Hindlimb muscle (tissue), 1 donor: ENCODE measurements around the gene RPL35A. TPM values are rescaled to one million over a fixed set of nuclear protein-coding genes. Genes with fewer than 3 reads are reported as not detected.
"Not testable (repeated sequence)": the region's sequence is repeated elsewhere in the genome, so short reads cannot be mapped to it uniquely, and the experiment has no call there.

Experiments
- DNase-seq: peaks from one replicate; pipeline ENCODE4 v3.0.0-alpha.2; 2013
- polyA plus RNA-seq: library from polyadenylated mRNA; unstranded; fragments of 120-200 nt; gene quantifications from one replicate; pipeline ENCODE4 v1.2.1, GENCODE V29; 2013; ENCODE audit not compliant: insufficient read length

The RPL35A gene
- polyA plus RNA-seq, 1 donor = 1,737 TPM

- DNase-seq = no peak
These were observed 2.5 kb downstream of the RPL35A start for GRCh38 chr3:197952440-197952839.

- no peak for DNase-seq
These were observed 3.3 kb downstream of the RPL35A start for GRCh38 chr3:197953325-197953724.

- DNase-seq = no peak
These were observed 3.9 kb downstream of the RPL35A start for GRCh38 chr3:197953881-197954280.

GRCh38 chr3:197955892-197956477 is 6.0 kb downstream of the RPL35A start:
- DNase-seq = no peak

GRCh38 chr3:197956626-197956988 is 6.6 kb downstream of the RPL35A start:
- no peak for DNase-seq

GRCh38 chr3:197957790-197958133 is 7.8 kb downstream of the RPL35A start:
- no peak for DNase-seq

GRCh38 chr3:197958346-197958745 is 8.4 kb downstream of the RPL35A start:
- DNase-seq = no peak

GRCh38 chr3:197958848-197959247 is 8.9 kb downstream of the RPL35A start:
- not testable (repeated sequence) for DNase-seq

GRCh38 chr3:197959500-197959890 is 9.5 kb downstream of the RPL35A start:
- no peak for DNase-seq

GRCh38 chr3:197959891-197960693 is 10.1 kb downstream of the RPL35A start, which contains the start of gene LMLN:
Gene LMLN (plus strand): TSS chr3:197960217. CDS start chr3:197960246, 29 bp downstream.
- DNase-seq = peak; percentile 97

- DNase-seq = peak; percentile 46
These were observed 10.9 kb downstream of the RPL35A start for GRCh38 chr3:197960694-197961581.

GRCh38 chr3:197961582-197961945 is 11.6 kb downstream of the RPL35A start:
- DNase-seq = no peak

- no peak for DNase-seq
These were observed 13.1 kb downstream of the RPL35A start for GRCh38 chr3:197963019-197963637.

- DNase-seq = not testable (repeated sequence)
These were observed 17.5 kb downstream of the RPL35A start for GRCh38 chr3:197967337-197967989.

GRCh38 chr3:197970588-197970987 is 20.6 kb downstream of the RPL35A start:
- DNase-seq = no peak

GRCh38 chr3:197974016-197974415 is 24.0 kb downstream of the RPL35A start:
- no peak for DNase-seq

GRCh38 chr3:197975311-197975710 is 25.3 kb downstream of the RPL35A start:
- DNase-seq = no peak

- no peak for DNase-seq
These were observed 33.1 kb downstream of the RPL35A start for GRCh38 chr3:197983076-197983475.

GRCh38 chr3:197989651-197990050 is 39.7 kb downstream of the RPL35A start:
- no peak for DNase-seq

- no peak for DNase-seq
These were observed 44.7 kb downstream of the RPL35A start for GRCh38 chr3:197994736-197995135.

GRCh38 chr3:197996855-197997254 is 46.9 kb downstream of the RPL35A start:
- DNase-seq = no peak

GRCh38 chr3:197997936-197998335 is 47.9 kb downstream of the RPL35A start:
- DNase-seq = no peak
